Fibroblast of villous mesenchyme (primary cell): Measurements from ENCODE around the gene EEF1A2. TPM values are rescaled to one million over a fixed set of nuclear protein-coding genes. Genes with fewer than 3 reads are reported as not detected.

Experiments used
- DNase-seq: peaks from one replicate; pipeline ENCODE4 v3.0.0-alpha.2; 2010; ENCODE audit warnings: low read depth
- H3K4me3 ChIP-seq: 2 replicates; pipeline ENCODE4 v1.5.1; 2011; ENCODE audit warnings: low read depth, mild to moderate bottlenecking, low read length
- total RNA-seq: library from RNA; depleted of rRNA; stranded (reverse); fragments of >200 nt; gene quantifications from 2 replicates; pipeline ENCODE4 v1.2.3, GENCODE V29; 2012
- TF ChIP-seq, protein P1 (sequence below): IDR thresholded peaks from 2 replicates; pipeline ENCODE4 v1.5.1; 2012; ENCODE audit warnings: low read depth, mild to moderate bottlenecking, low read length; ENCODE audit not compliant: insufficient read depth

Gene EEF1A2
- total RNA-seq, 1 donor = 0.43 TPM

DNA sequence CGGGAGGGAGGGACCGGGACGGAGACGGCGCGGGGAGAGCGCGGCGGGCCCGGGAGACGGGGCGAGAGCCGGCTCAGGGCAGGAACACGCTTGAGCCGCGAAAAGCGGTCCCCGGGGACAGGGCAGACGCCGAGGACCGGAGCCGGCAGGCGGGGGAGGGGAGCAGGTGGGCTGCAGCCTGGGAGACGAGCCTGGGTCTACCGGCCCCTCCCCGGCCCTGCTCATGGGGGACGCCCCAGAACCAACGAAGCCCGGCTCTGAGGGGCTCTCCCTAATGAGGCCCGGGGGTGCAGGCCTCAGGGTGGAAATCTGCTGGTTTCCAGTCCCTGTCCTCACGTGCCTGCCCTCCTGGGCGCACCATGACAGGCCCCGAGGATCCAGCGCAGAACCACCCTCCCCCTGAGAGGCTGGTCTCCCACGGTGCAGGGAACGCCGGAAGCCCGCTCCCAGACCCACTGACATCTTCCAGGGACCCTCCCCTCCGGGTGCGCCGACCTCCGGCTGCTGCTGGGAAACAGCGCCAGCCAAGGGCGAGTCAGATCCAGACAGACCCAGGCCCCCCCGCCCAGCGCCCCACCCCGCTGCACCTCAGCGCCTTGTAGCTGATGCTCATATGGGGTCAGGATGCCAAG lies 571 bp upstream of the EEF1A2 start:
- TF ChIP-seq, protein P1, sequence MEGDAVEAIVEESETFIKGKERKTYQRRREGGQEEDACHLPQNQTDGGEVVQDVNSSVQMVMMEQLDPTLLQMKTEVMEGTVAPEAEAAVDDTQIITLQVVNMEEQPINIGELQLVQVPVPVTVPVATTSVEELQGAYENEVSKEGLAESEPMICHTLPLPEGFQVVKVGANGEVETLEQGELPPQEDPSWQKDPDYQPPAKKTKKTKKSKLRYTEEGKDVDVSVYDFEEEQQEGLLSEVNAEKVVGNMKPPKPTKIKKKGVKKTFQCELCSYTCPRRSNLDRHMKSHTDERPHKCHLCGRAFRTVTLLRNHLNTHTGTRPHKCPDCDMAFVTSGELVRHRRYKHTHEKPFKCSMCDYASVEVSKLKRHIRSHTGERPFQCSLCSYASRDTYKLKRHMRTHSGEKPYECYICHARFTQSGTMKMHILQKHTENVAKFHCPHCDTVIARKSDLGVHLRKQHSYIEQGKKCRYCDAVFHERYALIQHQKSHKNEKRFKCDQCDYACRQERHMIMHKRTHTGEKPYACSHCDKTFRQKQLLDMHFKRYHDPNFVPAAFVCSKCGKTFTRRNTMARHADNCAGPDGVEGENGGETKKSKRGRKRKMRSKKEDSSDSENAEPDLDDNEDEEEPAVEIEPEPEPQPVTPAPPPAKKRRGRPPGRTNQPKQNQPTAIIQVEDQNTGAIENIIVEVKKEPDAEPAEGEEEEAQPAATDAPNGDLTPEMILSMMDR = no peak
- no peak for DNase-seq
- peak overlapping the region; percentile 40 for H3K4me3 ChIP-seq

DNA sequence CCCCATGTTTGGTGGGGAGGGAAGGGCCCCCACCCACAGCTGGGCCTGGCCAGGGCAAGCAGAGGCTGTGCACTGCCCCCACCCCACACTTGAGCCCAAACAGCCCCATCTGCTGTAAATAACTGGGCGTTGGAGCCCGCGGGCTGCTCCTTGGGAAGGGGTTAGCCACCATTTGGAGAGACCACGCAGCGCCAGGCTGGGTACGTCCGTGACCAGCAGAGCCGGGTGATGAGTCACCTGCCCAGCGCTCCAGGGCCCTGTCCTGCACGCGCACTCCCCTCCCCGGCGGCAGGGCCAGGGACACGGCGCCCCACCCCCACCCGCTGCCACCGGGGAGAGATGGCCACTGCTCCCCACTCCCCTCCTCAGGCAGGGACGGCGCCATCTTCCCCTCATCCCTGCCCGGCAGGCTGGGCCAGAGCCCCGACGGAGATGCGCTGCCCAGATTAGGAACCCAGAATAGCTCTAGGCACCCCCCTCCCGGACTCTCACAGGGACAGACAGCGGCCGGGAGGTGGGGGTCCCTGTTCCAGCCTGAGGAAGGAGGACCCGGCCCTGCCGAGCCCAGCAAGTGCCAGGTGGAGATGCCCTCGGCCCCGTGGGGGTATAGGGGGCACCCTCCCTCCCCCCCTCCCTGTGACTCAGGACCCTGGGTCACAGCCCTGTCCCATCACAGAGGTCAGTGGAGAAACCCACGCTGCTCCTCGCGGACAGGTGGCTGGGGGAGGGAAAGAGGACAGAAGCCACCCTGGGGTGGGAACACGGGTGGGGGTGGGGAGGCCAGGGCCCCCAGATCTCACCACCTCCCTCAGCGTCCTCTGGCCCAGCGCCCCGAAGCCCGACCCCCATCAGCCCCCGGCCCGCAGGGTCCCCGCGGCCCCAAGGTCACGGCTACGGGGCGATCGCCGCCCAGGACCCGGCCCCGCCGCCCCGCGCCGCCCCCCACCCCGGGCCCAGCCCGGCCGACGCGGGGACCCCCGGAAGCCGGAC lies 642 bp downstream of the EEF1A2 start:
- TF ChIP-seq, protein P1 = no peak
- peak; percentile 29 for DNase-seq
- no peak overlapping the region for H3K4me3 ChIP-seq

DNA sequence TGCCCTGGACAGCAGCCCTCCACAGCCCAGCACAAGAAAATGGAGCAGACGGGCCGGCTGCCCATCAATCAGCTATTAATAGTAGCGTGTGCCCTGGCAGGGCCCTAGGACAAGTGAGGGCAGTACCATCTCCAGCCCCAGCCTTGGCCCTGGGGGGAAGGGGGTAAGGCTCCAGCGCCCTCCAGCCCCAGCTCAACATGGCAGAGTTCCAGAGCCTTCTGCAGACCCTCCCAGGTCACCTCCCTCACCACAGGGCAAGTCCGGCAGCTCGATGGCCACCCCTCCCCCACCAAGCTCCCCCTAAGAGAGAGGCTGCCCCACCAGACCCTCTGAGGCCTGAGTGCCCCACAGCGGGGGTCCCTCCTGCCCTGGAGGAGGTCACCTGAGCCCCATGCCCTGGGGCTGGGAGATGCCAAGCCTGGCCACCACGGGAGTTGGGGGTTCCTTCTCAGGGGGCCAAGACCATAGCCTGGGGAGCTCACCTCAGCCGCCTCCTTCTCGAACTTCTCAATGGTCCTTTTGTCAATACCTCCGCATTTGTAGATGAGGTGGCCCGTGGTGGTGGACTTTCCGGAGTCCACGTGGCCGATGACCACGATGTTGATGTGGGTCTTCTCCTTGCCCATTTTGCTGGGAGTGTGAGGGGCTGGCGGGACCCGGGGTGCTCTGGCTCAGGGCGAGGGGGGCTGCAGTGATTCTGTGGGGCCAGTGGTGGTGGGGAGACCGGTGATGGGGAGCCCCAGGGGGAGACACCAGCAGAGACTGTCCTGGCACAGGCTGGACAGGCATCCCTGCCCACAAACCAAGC lies 1.5 kb downstream of the EEF1A2 start:
- DNase-seq = no peak
- TF ChIP-seq, protein P1 = no peak

DNA sequence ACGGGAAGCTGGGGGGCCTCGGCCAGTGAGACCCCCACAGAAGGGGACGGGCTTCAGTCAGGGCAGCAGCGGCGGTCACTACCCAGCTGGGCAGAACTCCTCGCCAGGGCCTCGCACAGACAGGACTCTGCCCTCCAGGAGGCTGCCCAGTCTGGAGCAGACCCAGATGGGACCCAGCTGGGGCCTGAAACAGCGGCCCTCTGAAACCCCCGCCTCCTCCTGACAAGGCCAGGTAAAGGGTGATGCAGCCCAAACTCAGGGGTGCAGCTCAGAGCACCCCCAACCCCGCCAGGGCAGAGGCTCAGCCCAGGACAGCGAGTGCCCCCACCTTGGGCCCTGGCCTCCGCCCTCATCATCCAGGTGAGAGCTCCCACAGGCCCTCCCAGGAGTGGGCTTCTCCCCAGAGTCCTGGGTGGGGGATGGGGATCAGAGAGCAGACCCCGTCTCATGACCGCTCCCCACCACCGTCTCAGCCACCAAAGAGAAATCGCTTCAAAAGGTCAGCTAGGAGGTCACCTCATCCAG lies 2.2 kb downstream of the EEF1A2 start:
- no peak for DNase-seq
- TF ChIP-seq, protein P1 = no peak
- H3K4me3 ChIP-seq = no peak overlapping the region

More for the DNA sequence above, 1.5 kb downstream of the EEF1A2 start:
- H3K4me3 ChIP-seq = no peak overlapping the region

DNA sequence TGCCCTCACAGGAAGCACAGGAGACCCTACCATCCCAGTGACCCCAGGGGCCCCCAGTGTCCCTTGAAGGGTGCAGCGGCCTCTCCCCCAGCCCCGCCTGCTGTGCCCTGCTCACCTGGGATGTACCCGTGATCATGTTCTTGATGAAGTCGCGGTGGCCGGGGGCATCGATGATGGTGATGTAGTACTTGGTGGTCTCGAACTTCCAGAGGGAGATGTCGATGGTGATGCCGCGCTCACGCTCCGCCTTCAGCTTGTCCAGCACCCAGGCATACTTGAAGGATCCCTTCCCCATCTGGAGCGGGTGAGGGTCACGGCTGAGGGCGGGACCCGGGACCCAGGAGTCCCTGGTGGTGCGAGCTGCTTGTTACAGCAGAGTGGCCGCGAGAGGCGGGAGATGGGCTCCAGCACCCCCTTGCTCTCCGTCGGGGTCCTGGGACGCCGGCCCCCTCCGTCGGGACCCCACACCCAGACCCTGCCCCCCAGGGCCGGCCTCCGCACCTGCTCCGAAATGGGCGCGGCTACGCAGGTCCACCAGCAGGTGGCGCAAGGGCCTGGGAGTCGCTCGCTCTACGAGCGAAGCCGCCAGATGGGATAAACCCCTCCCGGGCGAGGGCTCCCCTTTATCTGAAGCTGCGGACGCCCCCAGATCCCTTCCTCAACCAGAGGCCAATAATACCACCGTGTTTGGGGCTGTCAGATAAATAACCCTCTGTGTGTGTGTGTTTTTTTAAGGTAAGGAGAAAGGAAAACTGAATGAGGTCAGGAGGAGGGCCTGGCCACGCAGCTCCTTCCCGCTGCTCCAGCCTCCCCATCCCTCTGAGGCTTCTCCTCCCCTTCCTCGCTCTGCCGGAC lies 2.9 kb downstream of the EEF1A2 start:
- H3K4me3 ChIP-seq = peak overlapping the region; percentile 40
- TF ChIP-seq, protein P1 = peak; percentile 85
- DNase-seq = peak; percentile 41

DNA sequence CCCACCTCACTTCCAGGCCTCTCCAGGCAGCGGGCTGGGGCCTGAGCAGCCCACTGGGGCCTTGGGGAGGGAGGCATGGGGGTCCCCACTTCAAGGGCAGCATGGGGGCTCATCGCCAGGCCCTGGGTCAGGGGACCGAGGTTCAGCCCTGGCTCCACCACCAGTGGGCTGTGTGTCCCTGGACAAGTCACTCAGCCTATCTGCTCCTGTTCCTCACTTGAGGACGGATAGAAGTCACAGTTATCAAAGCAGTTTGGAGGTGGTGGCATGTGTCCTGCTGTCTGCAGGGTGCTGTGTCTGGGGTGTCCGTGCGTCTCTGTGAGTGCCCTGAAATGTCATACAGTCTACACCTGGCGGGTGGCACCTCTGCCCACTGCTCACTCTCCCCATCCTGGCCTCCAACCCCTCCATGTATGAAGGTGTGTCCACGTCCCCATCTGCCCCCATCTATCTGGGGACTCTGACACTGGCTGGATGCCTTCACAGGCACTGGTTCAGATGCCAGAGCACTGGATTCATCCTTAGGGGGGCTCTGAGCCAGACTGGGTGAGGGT lies 3.6 kb downstream of the EEF1A2 start:
- TF ChIP-seq, protein P1 = no peak
- DNase-seq = no peak

More for the DNA sequence above, 3.6 kb downstream of the EEF1A2 start:
- no peak overlapping the region for H3K4me3 ChIP-seq
